ENCODE results near the gene CALHM5.

The CALHM5 gene

GRCh38 chr6:116513224-116513875 lies 1.9 kb downstream of the CALHM5 start:
- TF ChIP-seq TAF1 (IDR thresholded peaks at IDR 0.05; ENCODE audit: borderline replicate concordance, insufficient read depth, low read length) (no peak), FOXP2 (optimal IDR thresholded peaks at IDR 0.05; ENCODE audit: borderline replicate concordance, extremely low read depth, extremely low read length, insufficient read depth) (no peak)
- TF ChIP-seq, protein P1, sequence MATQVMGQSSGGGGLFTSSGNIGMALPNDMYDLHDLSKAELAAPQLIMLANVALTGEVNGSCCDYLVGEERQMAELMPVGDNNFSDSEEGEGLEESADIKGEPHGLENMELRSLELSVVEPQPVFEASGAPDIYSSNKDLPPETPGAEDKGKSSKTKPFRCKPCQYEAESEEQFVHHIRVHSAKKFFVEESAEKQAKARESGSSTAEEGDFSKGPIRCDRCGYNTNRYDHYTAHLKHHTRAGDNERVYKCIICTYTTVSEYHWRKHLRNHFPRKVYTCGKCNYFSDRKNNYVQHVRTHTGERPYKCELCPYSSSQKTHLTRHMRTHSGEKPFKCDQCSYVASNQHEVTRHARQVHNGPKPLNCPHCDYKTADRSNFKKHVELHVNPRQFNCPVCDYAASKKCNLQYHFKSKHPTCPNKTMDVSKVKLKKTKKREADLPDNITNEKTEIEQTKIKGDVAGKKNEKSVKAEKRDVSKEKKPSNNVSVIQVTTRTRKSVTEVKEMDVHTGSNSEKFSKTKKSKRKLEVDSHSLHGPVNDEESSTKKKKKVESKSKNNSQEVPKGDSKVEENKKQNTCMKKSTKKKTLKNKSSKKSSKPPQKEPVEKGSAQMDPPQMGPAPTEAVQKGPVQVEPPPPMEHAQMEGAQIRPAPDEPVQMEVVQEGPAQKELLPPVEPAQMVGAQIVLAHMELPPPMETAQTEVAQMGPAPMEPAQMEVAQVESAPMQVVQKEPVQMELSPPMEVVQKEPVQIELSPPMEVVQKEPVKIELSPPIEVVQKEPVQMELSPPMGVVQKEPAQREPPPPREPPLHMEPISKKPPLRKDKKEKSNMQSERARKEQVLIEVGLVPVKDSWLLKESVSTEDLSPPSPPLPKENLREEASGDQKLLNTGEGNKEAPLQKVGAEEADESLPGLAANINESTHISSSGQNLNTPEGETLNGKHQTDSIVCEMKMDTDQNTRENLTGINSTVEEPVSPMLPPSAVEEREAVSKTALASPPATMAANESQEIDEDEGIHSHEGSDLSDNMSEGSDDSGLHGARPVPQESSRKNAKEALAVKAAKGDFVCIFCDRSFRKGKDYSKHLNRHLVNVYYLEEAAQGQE (IDR thresholded peaks at IDR 0.05; ENCODE audit: insufficient read depth in 1 of 2, low read depth in 2 of 2, low read length in 2 of 2): no peak

- TF ChIP-seq POLR2AphosphoS5 (IDR thresholded peaks at IDR 0.05; ENCODE audit: low read depth, low read length) (no peak), FOXP2 (optimal IDR thresholded peaks at IDR 0.05; ENCODE audit: borderline replicate concordance, extremely low read depth, extremely low read length, insufficient read depth) (no peak), TAF1 (IDR thresholded peaks at IDR 0.05; ENCODE audit: borderline replicate concordance, insufficient read depth, low read length) (no peak), SIN3A (IDR thresholded peaks at IDR 0.05; ENCODE audit: borderline replicate concordance, insufficient read depth, low read length) (no peak)
- TF ChIP-seq, protein P1 (IDR thresholded peaks at IDR 0.05; ENCODE audit: insufficient read depth in 1 of 2, low read depth in 2 of 2, low read length in 2 of 2): no peak
These were observed 2.7 kb downstream of the CALHM5 start for GRCh38 chr6:116514111-116514510.

GRCh38 chr6:116515141-116515540 lies 3.7 kb downstream of the CALHM5 start:
- TF ChIP-seq, protein P1 (IDR thresholded peaks at IDR 0.05; ENCODE audit: insufficient read depth in 1 of 2, low read depth in 2 of 2, low read length in 2 of 2): no peak
- TF ChIP-seq TAF1 (IDR thresholded peaks at IDR 0.05; ENCODE audit: borderline replicate concordance, insufficient read depth, low read length) (no peak), FOXP2 (optimal IDR thresholded peaks at IDR 0.05; ENCODE audit: borderline replicate concordance, extremely low read depth, extremely low read length, insufficient read depth) (no peak), SIN3A (IDR thresholded peaks at IDR 0.05; ENCODE audit: borderline replicate concordance, insufficient read depth, low read length) (no peak), POLR2AphosphoS5 (IDR thresholded peaks at IDR 0.05; ENCODE audit: low read depth, low read length) (no peak)

DNA sequence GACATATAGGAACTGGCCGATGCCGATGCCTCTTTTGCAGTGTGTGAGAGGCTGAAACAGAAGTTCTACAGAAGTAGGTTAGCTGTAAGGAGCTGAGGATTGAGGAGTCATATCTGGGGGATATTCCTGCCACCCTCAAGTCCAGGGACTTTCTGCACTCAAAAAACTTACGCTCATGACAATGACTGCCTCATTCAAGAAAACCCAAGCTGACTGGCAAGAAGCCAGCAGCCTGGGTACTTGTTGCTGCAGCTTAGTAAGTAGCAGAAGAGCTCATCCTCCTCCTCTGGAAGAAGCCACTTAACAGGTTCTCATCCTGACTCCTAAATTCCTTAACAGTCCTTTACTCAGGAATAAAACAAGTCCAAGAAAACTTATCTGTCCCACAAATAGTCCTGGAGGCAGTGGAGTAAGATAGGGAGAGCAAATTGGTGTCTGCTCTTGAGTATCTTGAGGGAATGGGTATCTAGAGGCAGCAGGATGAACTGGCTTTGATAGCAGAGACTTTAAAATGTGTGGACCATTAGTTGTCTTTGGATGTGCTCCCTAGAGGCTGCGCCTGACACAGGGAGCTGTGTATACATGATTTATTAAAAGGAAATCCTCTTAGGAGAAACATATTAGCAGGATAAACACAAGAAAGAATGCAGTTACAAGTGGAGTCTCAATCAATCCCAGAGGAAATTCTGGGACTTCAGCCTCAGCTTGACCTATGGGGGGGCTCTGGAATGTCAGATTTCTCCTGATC lies 7.4 kb downstream of the CALHM5 start:
- no peak for TF ChIP-seq TAF1 (IDR thresholded peaks at IDR 0.05; ENCODE audit: borderline replicate concordance, insufficient read depth, low read length)
- TF ChIP-seq, protein P1 (IDR thresholded peaks at IDR 0.05; ENCODE audit: insufficient read depth in 1 of 2, low read depth in 2 of 2, low read length in 2 of 2): no peak
- TF ChIP-seq SIN3A (IDR thresholded peaks at IDR 0.05; ENCODE audit: borderline replicate concordance, insufficient read depth, low read length): no peak
- no peak for TF ChIP-seq FOXP2 (optimal IDR thresholded peaks at IDR 0.05; ENCODE audit: borderline replicate concordance, extremely low read depth, extremely low read length, insufficient read depth)

Data from PFSK-1 (cell line).